ENCODE measurements around the gene WDR5B.

DNA sequence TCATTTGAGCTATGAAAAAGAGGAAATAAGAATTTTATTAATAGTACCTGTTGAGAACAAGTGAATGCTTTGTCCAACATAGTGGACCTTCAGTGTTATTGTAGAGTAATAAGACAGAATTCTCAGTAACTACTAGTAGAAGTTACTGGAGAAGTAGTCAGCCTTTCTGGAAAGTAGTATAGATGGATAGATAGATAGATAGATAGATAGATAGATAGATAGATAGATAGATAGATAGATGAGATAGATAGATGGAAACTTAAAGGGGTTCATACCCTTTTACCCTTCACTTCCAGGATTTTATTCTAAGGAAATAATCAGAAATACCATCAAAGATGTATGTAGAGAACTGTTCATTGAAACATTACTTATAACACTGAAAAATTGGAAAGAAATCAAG is 26.7 kb downstream of the WDR5B start:
- TF ChIP-seq YY1 (IDR thresholded peaks at IDR 0.05; ENCODE audit: insufficient read depth, insufficient read length) (no peak), ZNF274 (IDR thresholded peaks at IDR 0.05; ENCODE audit: low read depth, low read length) (no peak), SUZ12 (IDR thresholded peaks at IDR 0.05; ENCODE audit: extremely low read depth, insufficient read depth, insufficient read length) (no peak)
